H1 (cell line): ENCODE results near the gene KIF3B. TPM values are rescaled to one million over a fixed set of nuclear protein-coding genes. Genes with fewer than 3 reads are reported as not detected.

Experiments
- HDAC6 ChIP-seq: IDR thresholded peaks from one replicate; pipeline ENCODE4 v1.7.1; 2012; ENCODE audit warnings: low read depth, mild to moderate bottlenecking, inconsistent platforms, low read length, moderate library complexity
- POLR2AphosphoS5 ChIP-seq: IDR thresholded peaks from 2 replicates; pipeline ENCODE4 v1.6.1; 2011; ENCODE audit warnings: low read depth, low read length
- RXRA ChIP-seq: IDR thresholded peaks from 2 replicates; pipeline ENCODE4 v1.6.1; 2011; ENCODE audit warnings: low read depth, mild to moderate bottlenecking, low read length, moderate library complexity; ENCODE audit not compliant: insufficient read depth
- SAP30 ChIP-seq: fragments of 300-600 bp; sonication (generic); IDR thresholded peaks from 2 replicates; pipeline ENCODE4 v1.7.1; 2012; ENCODE audit warnings: low read length, moderate library complexity, mild to moderate bottlenecking, inconsistent platforms; ENCODE audit not compliant: insufficient read depth, insufficient replicate concordance
- SP4 ChIP-seq: IDR thresholded peaks from 2 replicates; pipeline ENCODE4 v1.6.1; 2012; ENCODE audit warnings: low read length, inconsistent platforms
- SUZ12 ChIP-seq: fragments of 200-600 bp; sonication (generic); IDR thresholded peaks from 2 replicates; pipeline ENCODE4 v1.6.1; 2012; ENCODE audit warnings: mild to moderate bottlenecking, inconsistent platforms, low read length, moderate library complexity, mixed read lengths
- TAF1 ChIP-seq: IDR thresholded peaks from 2 replicates; pipeline ENCODE4 v1.6.1; 2011; ENCODE audit warnings: mild to moderate bottlenecking, low read depth, low read length
- TBP ChIP-seq: IDR thresholded peaks from 2 replicates; pipeline ENCODE4 v1.6.1; 2011; ENCODE audit warnings: low read depth, low read length, improper control_type of control experiment
- YY1 ChIP-seq: IDR thresholded peaks from 2 replicates; pipeline ENCODE4 v1.6.1; 2011; ENCODE audit warnings: low read depth, mild to moderate bottlenecking, low read length
- polyA plus RNA-seq, 7 experiments: library from polyadenylated mRNA; depleted of rRNA in 3 of 7; stranded (reverse) in 5 of 7; unstranded in 2 of 7; fragments of >200 nt in 5 of 7; fragments of 200-250 nt in 2 of 7; gene quantifications; 1 replicate in 5 of 7; 2 replicates in 1 of 7; 4 replicates in 1 of 7; pipeline versions ENCODE4 v1.2.1 to v1.2.3, GENCODE V29; 2011 to 2013; ENCODE audit warnings: missing spikeins in 2 of 7, mixed read lengths in 2 of 7
- total RNA-seq: library from RNA; stranded (reverse); fragmentation: NEBNext Ultra II Directional; extraction: Animal tissue kit (Norgen Biotek cat#: 25700); gene quantifications from 2 replicates; pipeline ENCODE4 v1.2.1, GENCODE V29; 2021
- TF ChIP-seq, protein P1 (sequence below): fragments of 300-600 bp; sonication (generic); IDR thresholded peaks from 2 replicates; pipeline ENCODE4 v1.7.1; 2012; ENCODE audit warnings: low read length, moderate library complexity, mild to moderate bottlenecking, inconsistent platforms; ENCODE audit not compliant: insufficient replicate concordance
- TF ChIP-seq, protein P2 (sequence below): IDR thresholded peaks from 2 replicates; pipeline ENCODE4 v1.6.1; 2011; ENCODE audit warnings: low read length, improper control_type of control experiment

KIF3B gene
- total and polyA plus RNA-seq, 2 of the 8 experiments (the other 6 are each of a cell fraction or from before 2014, with no cell fraction given) = 10.1 to 22.4 TPM

DNA sequence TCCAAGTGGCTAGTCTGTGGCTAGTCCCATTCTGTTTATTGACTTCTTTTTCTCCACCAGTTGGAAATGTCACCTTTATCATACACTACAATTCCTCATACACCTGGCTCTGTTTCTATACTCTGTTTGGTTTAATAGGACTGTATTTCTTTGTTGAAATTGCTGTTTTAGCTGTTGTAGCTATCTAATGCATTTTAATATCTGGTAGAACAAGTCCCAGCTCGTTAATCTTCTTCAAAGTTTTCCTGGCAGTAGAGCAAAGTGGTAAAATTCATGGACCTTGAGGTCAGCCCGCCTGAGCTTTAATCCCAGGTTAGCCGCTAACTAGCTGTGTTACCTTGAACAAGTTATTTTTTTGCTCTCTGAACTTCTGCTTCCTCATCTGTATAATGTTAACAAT, 70.8 kb downstream of the KIF3B start (continued):
- TF ChIP-seq, protein P1, sequence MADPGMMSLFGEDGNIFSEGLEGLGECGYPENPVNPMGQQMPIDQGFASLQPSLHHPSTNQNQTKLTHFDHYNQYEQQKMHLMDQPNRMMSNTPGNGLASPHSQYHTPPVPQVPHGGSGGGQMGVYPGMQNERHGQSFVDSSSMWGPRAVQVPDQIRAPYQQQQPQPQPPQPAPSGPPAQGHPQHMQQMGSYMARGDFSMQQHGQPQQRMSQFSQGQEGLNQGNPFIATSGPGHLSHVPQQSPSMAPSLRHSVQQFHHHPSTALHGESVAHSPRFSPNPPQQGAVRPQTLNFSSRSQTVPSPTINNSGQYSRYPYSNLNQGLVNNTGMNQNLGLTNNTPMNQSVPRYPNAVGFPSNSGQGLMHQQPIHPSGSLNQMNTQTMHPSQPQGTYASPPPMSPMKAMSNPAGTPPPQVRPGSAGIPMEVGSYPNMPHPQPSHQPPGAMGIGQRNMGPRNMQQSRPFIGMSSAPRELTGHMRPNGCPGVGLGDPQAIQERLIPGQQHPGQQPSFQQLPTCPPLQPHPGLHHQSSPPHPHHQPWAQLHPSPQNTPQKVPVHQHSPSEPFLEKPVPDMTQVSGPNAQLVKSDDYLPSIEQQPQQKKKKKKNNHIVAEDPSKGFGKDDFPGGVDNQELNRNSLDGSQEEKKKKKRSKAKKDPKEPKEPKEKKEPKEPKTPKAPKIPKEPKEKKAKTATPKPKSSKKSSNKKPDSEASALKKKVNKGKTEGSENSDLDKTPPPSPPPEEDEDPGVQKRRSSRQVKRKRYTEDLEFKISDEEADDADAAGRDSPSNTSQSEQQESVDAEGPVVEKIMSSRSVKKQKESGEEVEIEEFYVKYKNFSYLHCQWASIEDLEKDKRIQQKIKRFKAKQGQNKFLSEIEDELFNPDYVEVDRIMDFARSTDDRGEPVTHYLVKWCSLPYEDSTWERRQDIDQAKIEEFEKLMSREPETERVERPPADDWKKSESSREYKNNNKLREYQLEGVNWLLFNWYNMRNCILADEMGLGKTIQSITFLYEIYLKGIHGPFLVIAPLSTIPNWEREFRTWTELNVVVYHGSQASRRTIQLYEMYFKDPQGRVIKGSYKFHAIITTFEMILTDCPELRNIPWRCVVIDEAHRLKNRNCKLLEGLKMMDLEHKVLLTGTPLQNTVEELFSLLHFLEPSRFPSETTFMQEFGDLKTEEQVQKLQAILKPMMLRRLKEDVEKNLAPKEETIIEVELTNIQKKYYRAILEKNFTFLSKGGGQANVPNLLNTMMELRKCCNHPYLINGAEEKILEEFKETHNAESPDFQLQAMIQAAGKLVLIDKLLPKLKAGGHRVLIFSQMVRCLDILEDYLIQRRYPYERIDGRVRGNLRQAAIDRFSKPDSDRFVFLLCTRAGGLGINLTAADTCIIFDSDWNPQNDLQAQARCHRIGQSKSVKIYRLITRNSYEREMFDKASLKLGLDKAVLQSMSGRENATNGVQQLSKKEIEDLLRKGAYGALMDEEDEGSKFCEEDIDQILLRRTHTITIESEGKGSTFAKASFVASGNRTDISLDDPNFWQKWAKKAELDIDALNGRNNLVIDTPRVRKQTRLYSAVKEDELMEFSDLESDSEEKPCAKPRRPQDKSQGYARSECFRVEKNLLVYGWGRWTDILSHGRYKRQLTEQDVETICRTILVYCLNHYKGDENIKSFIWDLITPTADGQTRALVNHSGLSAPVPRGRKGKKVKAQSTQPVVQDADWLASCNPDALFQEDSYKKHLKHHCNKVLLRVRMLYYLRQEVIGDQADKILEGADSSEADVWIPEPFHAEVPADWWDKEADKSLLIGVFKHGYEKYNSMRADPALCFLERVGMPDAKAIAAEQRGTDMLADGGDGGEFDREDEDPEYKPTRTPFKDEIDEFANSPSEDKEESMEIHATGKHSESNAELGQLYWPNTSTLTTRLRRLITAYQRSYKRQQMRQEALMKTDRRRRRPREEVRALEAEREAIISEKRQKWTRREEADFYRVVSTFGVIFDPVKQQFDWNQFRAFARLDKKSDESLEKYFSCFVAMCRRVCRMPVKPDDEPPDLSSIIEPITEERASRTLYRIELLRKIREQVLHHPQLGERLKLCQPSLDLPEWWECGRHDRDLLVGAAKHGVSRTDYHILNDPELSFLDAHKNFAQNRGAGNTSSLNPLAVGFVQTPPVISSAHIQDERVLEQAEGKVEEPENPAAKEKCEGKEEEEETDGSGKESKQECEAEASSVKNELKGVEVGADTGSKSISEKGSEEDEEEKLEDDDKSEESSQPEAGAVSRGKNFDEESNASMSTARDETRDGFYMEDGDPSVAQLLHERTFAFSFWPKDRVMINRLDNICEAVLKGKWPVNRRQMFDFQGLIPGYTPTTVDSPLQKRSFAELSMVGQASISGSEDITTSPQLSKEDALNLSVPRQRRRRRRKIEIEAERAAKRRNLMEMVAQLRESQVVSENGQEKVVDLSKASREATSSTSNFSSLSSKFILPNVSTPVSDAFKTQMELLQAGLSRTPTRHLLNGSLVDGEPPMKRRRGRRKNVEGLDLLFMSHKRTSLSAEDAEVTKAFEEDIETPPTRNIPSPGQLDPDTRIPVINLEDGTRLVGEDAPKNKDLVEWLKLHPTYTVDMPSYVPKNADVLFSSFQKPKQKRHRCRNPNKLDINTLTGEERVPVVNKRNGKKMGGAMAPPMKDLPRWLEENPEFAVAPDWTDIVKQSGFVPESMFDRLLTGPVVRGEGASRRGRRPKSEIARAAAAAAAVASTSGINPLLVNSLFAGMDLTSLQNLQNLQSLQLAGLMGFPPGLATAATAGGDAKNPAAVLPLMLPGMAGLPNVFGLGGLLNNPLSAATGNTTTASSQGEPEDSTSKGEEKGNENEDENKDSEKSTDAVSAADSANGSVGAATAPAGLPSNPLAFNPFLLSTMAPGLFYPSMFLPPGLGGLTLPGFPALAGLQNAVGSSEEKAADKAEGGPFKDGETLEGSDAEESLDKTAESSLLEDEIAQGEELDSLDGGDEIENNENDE = no peak
- no peak for TF ChIP-seq POLR2AphosphoS5
- no peak for TF ChIP-seq SP4
- TF ChIP-seq HDAC6 = no peak
- TF ChIP-seq, protein P2, sequence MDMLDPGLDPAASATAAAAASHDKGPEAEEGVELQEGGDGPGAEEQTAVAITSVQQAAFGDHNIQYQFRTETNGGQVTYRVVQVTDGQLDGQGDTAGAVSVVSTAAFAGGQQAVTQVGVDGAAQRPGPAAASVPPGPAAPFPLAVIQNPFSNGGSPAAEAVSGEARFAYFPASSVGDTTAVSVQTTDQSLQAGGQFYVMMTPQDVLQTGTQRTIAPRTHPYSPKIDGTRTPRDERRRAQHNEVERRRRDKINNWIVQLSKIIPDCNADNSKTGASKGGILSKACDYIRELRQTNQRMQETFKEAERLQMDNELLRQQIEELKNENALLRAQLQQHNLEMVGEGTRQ = no peak
- no peak for TF ChIP-seq TBP
- TF ChIP-seq TAF1 = no peak
- no peak for TF ChIP-seq SAP30
- TF ChIP-seq SUZ12 = no peak
- no peak for TF ChIP-seq RXRA
- no peak for TF ChIP-seq YY1
